HepG2 (cell line): ENCODE data around the gene ZNF747. TPM values are rescaled to one million over a fixed set of nuclear protein-coding genes. Genes with fewer than 3 reads are reported as not detected.

ENCODE experiments used
- EP300 ChIP-seq, 3 experiments: sonication (generic) in 1 of 3; formaldehyde crosslinking in 1 of 3; IDR thresholded peaks; 2 replicates each; pipeline versions ENCODE4 v1.5.1 to v1.6.1; 2011 to 2020; ENCODE audit warnings: low read depth in 2 of 3, low read length in 2 of 3, borderline replicate concordance in 1 of 3, improper control_type of control experiment in 1 of 3, mild to moderate bottlenecking in 1 of 3, missing genetic modification reagents in 1 of 3, moderate library complexity in 1 of 3
- GTF3A ChIP-seq: sonication (generic); formaldehyde crosslinking; conservative IDR thresholded peaks from 2 replicates; pipeline ENCODE4 v1.4.0; 2020; ENCODE audit warnings: mild to moderate bottlenecking, missing genetic modification reagents
- ISX ChIP-seq: sonication (generic); formaldehyde crosslinking; conservative IDR thresholded peaks from 2 replicates; pipeline ENCODE4 v1.5.0; 2020; ENCODE audit warnings: missing genetic modification reagents
- KLF16 ChIP-seq, 2 experiments: sonication (generic) in 1 of 2; formaldehyde crosslinking in 1 of 2; IDR thresholded peaks; 2 replicates each; pipeline versions ENCODE4 v1.6.1 to v1.8.0; 2016 to 2023; ENCODE audit warnings: missing genetic modification reagents in 2 of 2, missing compliant biosample characterization in 1 of 2
- MTA3 ChIP-seq: sonication (generic); formaldehyde crosslinking; IDR thresholded peaks from 2 replicates; pipeline ENCODE4 v1.4.0; 2020; ENCODE audit warnings: missing genetic modification reagents
- NKX3-1 ChIP-seq: sonication (generic); formaldehyde crosslinking; IDR thresholded peaks from 2 replicates; pipeline ENCODE4 v1.5.0; 2020; ENCODE audit warnings: missing genetic modification reagents
- SMC3 ChIP-seq: IDR thresholded peaks from 2 replicates; pipeline ENCODE4 v1.6.1; 2011; ENCODE audit warnings: low read length, improper control_type of control experiment
- THAP7 ChIP-seq: sonication (generic); formaldehyde crosslinking; IDR thresholded peaks from 2 replicates; pipeline ENCODE4 v1.8.1; 2023; ENCODE audit warnings: mild to moderate bottlenecking, missing genetic modification reagents
- THAP8 ChIP-seq: sonication (generic); formaldehyde crosslinking; IDR thresholded peaks from 2 replicates; pipeline ENCODE4 v1.5.1; 2020; ENCODE audit warnings: missing genetic modification reagents, mild to moderate bottlenecking, borderline replicate concordance
- WIZ ChIP-seq: sonication (generic); formaldehyde crosslinking; IDR thresholded peaks from 2 replicates; pipeline ENCODE4 v1.5.1; 2020; ENCODE audit warnings: mild to moderate bottlenecking, missing genetic modification reagents
- ZHX1 ChIP-seq: sonication (generic); formaldehyde crosslinking; IDR thresholded peaks from 2 replicates; pipeline ENCODE4 v1.8.1; 2022; ENCODE audit warnings: low read depth, mild to moderate bottlenecking, missing genetic modification reagents
- ZNF563 ChIP-seq: sonication (generic); formaldehyde crosslinking; IDR thresholded peaks from 2 replicates; pipeline ENCODE4 v1.8.0; 2022; ENCODE audit warnings: mild to moderate bottlenecking, moderate library complexity, missing genetic modification reagents
- ZNF709 ChIP-seq: sonication (generic); formaldehyde crosslinking; IDR thresholded peaks from 2 replicates; pipeline ENCODE4 v1.5.0; 2020; ENCODE audit warnings: mild to moderate bottlenecking, missing genetic modification reagents
- polyA plus RNA-seq, 8 experiments: library from polyadenylated mRNA; depleted of rRNA in 3 of 8; stranded (reverse) in 7 of 8; unstranded in 1 of 8; fragments of >200 nt; fragmentation: Illumina TruSeq in 4 of 8; extraction: Trizol in 4 of 8; gene quantifications; 2 replicates each; pipeline versions ENCODE4 v1.2.1 to v1.2.3, GENCODE V29; 2011 to 2016; ENCODE audit warnings: low read depth in 4 of 8, missing spikeins in 1 of 8, mixed read lengths in 1 of 8; ENCODE audit not compliant: insufficient read depth in 1 of 8
- total RNA-seq, 5 experiments: library from RNA; depleted of rRNA; stranded (reverse); fragments of >200 nt; fragmentation: Illumina TruSeq; extraction: Trizol; gene quantifications; 2 replicates each; pipeline ENCODE4 v1.2.3, GENCODE V29; 2016; ENCODE audit warnings: low read depth in 1 of 5
- TF ChIP-seq, protein P1 (sequence below): IDR thresholded peaks from 2 replicates; pipeline ENCODE4 v1.4.0; 2020; ENCODE audit warnings: mild to moderate bottlenecking, missing genetic modification reagents
- TF ChIP-seq, protein P2 (sequence below): sonication (generic); formaldehyde crosslinking; IDR thresholded peaks from 2 replicates; pipeline ENCODE4 v1.4.0; 2020; ENCODE audit warnings: missing genetic modification reagents
- TF ChIP-seq, protein P3 (sequence below), 2 experiments: fragments of 450-650 bp in 1 of 2; sonication (generic) in 1 of 2; formaldehyde crosslinking; IDR thresholded peaks; 2 replicates each; pipeline versions ENCODE4 v1.5.0 to v1.8.0; 2020 to 2022; ENCODE audit warnings: mild to moderate bottlenecking in 1 of 2, missing genetic modification reagents in 1 of 2

The ZNF747 gene
- total and polyA plus RNA-seq, 2 of the 13 experiments (the other 11 are each of a cell fraction or from before 2014, with no cell fraction given) = 7.2 to 10.2 TPM

- TF ChIP-seq EP300 (IDR thresholded peaks at IDR 0.05; ENCODE audit: low read depth in 2 of 2, low read length in 2 of 2) (peak in 1 of 2 experiments; percentile 31; a peak in 1 of 4 replicates), EP300 (CRISPR knock-in tag; IDR thresholded peaks at IDR 0.05; ENCODE audit: borderline replicate concordance) (peak; percentile 54; the same call in 1 of the 2 replicates), ISX (CRISPR knock-in tag) (no peak), THAP8 (CRISPR knock-in tag) (no peak; the same call in 1 of the 2 replicates), ZHX1 (CRISPR knock-in tag) (no peak), KLF16 (CRISPR knock-in tag; IDR thresholded peaks at IDR 0.05) (peak in 1 of 2 experiments; percentile 13; a peak in 1 of 4 replicates), MTA3 (CRISPR knock-in tag) (no peak), GTF3A (CRISPR knock-in tag) (no peak), SMC3 (no peak), WIZ (CRISPR knock-in tag) (0 out of 2 replicates have a peak, but pooled peaks have one; percentile 46), THAP7 (no peak), NKX3-1 (CRISPR knock-in tag) (peak; percentile 46; the same call in 1 of the 2 replicates), ZNF709 (peak; percentile 64; the same call in 1 of the 2 replicates), ZNF563 (CRISPR knock-in tag) (peak; percentile 69; the same call in 1 of the 2 replicates)
- TF ChIP-seq, protein P1, sequence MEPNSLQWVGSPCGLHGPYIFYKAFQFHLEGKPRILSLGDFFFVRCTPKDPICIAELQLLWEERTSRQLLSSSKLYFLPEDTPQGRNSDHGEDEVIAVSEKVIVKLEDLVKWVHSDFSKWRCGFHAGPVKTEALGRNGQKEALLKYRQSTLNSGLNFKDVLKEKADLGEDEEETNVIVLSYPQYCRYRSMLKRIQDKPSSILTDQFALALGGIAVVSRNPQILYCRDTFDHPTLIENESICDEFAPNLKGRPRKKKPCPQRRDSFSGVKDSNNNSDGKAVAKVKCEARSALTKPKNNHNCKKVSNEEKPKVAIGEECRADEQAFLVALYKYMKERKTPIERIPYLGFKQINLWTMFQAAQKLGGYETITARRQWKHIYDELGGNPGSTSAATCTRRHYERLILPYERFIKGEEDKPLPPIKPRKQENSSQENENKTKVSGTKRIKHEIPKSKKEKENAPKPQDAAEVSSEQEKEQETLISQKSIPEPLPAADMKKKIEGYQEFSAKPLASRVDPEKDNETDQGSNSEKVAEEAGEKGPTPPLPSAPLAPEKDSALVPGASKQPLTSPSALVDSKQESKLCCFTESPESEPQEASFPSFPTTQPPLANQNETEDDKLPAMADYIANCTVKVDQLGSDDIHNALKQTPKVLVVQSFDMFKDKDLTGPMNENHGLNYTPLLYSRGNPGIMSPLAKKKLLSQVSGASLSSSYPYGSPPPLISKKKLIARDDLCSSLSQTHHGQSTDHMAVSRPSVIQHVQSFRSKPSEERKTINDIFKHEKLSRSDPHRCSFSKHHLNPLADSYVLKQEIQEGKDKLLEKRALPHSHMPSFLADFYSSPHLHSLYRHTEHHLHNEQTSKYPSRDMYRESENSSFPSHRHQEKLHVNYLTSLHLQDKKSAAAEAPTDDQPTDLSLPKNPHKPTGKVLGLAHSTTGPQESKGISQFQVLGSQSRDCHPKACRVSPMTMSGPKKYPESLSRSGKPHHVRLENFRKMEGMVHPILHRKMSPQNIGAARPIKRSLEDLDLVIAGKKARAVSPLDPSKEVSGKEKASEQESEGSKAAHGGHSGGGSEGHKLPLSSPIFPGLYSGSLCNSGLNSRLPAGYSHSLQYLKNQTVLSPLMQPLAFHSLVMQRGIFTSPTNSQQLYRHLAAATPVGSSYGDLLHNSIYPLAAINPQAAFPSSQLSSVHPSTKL (CRISPR knock-in tag) = peak; percentile 4; the same call in 1 of the 2 replicates
- TF ChIP-seq, protein P2, sequence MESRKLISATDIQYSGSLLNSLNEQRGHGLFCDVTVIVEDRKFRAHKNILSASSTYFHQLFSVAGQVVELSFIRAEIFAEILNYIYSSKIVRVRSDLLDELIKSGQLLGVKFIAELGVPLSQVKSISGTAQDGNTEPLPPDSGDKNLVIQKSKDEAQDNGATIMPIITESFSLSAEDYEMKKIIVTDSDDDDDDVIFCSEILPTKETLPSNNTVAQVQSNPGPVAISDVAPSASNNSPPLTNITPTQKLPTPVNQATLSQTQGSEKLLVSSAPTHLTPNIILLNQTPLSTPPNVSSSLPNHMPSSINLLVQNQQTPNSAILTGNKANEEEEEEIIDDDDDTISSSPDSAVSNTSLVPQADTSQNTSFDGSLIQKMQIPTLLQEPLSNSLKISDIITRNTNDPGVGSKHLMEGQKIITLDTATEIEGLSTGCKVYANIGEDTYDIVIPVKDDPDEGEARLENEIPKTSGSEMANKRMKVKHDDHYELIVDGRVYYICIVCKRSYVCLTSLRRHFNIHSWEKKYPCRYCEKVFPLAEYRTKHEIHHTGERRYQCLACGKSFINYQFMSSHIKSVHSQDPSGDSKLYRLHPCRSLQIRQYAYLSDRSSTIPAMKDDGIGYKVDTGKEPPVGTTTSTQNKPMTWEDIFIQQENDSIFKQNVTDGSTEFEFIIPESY (CRISPR knock-in tag) = no peak
- TF ChIP-seq, protein P3, sequence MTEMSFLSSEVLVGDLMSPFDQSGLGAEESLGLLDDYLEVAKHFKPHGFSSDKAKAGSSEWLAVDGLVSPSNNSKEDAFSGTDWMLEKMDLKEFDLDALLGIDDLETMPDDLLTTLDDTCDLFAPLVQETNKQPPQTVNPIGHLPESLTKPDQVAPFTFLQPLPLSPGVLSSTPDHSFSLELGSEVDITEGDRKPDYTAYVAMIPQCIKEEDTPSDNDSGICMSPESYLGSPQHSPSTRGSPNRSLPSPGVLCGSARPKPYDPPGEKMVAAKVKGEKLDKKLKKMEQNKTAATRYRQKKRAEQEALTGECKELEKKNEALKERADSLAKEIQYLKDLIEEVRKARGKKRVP (CRISPR knock-in tag; IDR thresholded peaks at IDR 0.05) = no peak
Measured at GRCh38 chr16:30526823-30527634, 7.6 kb downstream of the ZNF747 start (continued).
